ENCODE results near the gene ANKRD52. TPM values are rescaled to one million over a fixed set of nuclear protein-coding genes. Genes with fewer than 3 reads are reported as not detected.

ANKRD52 gene
- total RNA-seq, 1 experiment from 2014 or later: 45.3 TPM

DNA sequence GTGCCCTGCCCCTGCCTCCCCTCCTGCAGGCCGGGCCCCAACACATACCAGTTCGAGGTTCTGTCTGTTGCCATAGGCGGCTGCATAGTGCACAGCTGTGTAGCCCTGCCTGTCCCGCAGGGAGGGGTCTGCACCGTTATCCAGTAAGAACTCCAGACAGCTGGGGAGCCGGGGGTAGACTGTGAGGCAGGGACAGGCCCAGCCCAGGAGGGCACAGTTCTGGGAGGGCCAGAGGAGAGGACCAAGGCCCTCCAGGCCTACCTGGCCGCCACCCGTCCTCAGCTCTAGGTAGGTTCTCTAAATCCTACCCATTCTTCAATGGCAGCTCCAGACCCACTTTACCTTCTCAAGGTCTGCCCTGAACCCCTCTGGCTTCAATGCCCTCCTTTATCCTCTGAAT is 9.5 kb downstream of the ANKRD52 start:
- H3K36me3 Mint-ChIP-seq (ENCODE audit: insufficient read depth, unreplicated experiment): peaks cover 38% of the 10 kb centered on the region
- TF ChIP-seq, protein P1, sequence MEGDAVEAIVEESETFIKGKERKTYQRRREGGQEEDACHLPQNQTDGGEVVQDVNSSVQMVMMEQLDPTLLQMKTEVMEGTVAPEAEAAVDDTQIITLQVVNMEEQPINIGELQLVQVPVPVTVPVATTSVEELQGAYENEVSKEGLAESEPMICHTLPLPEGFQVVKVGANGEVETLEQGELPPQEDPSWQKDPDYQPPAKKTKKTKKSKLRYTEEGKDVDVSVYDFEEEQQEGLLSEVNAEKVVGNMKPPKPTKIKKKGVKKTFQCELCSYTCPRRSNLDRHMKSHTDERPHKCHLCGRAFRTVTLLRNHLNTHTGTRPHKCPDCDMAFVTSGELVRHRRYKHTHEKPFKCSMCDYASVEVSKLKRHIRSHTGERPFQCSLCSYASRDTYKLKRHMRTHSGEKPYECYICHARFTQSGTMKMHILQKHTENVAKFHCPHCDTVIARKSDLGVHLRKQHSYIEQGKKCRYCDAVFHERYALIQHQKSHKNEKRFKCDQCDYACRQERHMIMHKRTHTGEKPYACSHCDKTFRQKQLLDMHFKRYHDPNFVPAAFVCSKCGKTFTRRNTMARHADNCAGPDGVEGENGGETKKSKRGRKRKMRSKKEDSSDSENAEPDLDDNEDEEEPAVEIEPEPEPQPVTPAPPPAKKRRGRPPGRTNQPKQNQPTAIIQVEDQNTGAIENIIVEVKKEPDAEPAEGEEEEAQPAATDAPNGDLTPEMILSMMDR (IDR thresholded peaks at IDR 0.05; ENCODE audit: unreplicated experiment): no peak
- H3K27ac Mint-ChIP-seq (ENCODE audit: unreplicated experiment): no peak overlapping the region
- CTCF ChIA-PET: interaction anchor here (1.0 kb wide), 1 partner anchor 9 kb away, joined by 4 read pairs; the partner anchor contains the start of gene ANKRD52
- intact Hi-C loops (cut with micrococcal nuclease; ENCODE audit: unreplicated experiment): no loop called here
- H3K4me3 Mint-ChIP-seq (ENCODE audit: low read depth, unreplicated experiment): no peak overlapping the region
- DNase-seq: no peak
- no peaks in the 10 kb centered on the region for H3K9me3 Mint-ChIP-seq (ENCODE audit: low read depth, unreplicated experiment)
- H3K27me3 Mint-ChIP-seq (ENCODE audit: unreplicated experiment): no peaks in the 10 kb centered on the region
- no TSS peak for BruUV-seq (replicated peaks)
- no peaks in the 10 kb centered on the region for H3K4me1 Mint-ChIP-seq (ENCODE audit: low read depth, unreplicated experiment)

DNA sequence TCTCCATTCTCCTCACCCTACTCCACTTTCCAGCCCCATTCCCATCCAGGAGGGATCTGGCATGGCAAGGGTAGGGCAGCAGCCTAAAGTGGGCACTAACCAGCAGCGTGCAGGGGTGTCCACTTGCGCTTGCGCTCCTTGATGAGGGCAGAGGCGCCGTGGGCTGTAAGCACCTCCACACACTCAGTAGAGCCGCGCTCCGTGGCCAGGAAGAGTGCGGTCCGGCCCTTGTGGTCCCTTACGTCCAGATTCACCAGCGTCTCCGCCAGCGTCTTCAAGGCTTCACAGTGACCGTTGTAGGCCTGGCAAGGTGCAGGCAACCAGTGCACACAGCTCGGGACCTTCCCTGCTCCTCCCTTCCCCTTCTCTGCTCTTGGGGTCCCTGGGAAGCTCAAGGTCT is 10.3 kb downstream of the ANKRD52 start:
- intact Hi-C loops (cut with micrococcal nuclease; ENCODE audit: unreplicated experiment): no loop called here

DNA sequence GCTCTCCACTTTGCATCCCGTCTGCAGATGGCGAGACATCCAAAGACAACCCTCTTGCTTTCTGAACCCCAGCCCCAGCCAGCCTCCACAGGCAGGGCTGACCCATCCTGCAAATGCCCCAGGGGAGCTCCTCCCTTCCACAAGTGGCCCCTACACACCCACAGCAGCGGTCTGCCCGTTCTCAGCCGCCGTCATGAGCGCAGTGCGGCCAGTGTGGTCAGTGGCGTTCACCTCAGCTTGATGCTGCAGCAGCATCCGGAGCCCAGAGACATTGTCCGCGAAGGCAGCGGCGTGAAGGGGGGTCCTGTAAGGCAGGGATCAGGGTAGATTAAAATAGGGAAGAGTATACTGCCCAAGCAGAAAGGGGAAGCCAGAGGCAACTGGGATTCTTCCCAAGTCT is 13.7 kb downstream of the ANKRD52 start:
- Mint-ChIP-seq H3K4me3 (ENCODE audit: low read depth, unreplicated experiment) (no peak overlapping the region), H3K36me3 (ENCODE audit: insufficient read depth, unreplicated experiment) (peaks cover 38% of the 10 kb centered on the region), H3K4me1 (ENCODE audit: low read depth, unreplicated experiment) (no peaks in the 10 kb centered on the region), H3K9me3 (ENCODE audit: low read depth, unreplicated experiment) (no peaks in the 10 kb centered on the region), H3K27ac (ENCODE audit: unreplicated experiment) (no peak overlapping the region), H3K27me3 (ENCODE audit: unreplicated experiment) (no peaks in the 10 kb centered on the region)
- no peak for DNase-seq
- no TSS peak for BruUV-seq (replicated peaks)
- TF ChIP-seq, protein P1 (IDR thresholded peaks at IDR 0.05; ENCODE audit: unreplicated experiment): no peak
- intact Hi-C loops (cut with micrococcal nuclease; ENCODE audit: unreplicated experiment): no loop called here
- CTCF ChIA-PET: no interaction called here

More for the DNA sequence above, 10.3 kb downstream of the ANKRD52 start:
- Mint-ChIP-seq H3K4me1 (ENCODE audit: low read depth, unreplicated experiment) (no peaks in the 10 kb centered on the region), H3K9me3 (ENCODE audit: low read depth, unreplicated experiment) (no peaks in the 10 kb centered on the region), H3K36me3 (ENCODE audit: insufficient read depth, unreplicated experiment) (peaks cover 30% of the 10 kb centered on the region), H3K4me3 (ENCODE audit: low read depth, unreplicated experiment) (no peak overlapping the region), H3K27ac (ENCODE audit: unreplicated experiment) (no peak overlapping the region), H3K27me3 (ENCODE audit: unreplicated experiment) (no peaks in the 10 kb centered on the region)
- CTCF ChIA-PET: interaction anchor here (1.0 kb wide), 1 partner anchor 26 kb away, joined by 3 read pairs; the partner anchor contains the start of gene RNF41
- TF ChIP-seq, protein P1 (IDR thresholded peaks at IDR 0.05; ENCODE audit: unreplicated experiment): no peak
- no TSS peak for BruUV-seq (replicated peaks)
- DNase-seq: no peak

DNA sequence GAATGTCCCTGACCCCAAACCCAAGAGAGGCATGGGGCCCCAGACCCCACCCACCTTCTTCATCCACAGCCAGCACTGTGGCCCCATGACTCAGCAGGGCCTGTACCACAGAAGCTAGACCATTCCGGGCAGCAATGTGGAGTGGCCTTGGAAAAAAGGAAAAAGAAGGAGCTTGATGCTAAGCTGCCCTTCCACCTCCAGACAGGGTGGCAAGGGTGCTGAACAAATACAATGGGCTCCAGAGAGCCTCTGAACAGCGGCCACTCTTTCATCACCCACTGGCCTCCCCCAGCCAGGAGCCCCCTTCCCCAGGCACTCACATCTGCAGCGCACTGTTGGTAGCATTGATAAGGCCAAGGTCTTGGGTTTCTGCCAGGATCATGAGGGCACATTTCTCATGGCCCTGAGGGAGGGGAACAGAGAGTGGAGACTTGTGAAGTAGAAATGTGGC is 14.4 kb downstream of the ANKRD52 start:
- H3K9me3 Mint-ChIP-seq (ENCODE audit: low read depth, unreplicated experiment): no peaks in the 10 kb centered on the region
- no peaks in the 10 kb centered on the region for H3K27me3 Mint-ChIP-seq (ENCODE audit: unreplicated experiment)
- no TSS peak for BruUV-seq (replicated peaks)

More for the DNA sequence above, 14.4 kb downstream of the ANKRD52 start:
- H3K36me3 Mint-ChIP-seq (ENCODE audit: insufficient read depth, unreplicated experiment): peaks cover 31% of the 10 kb centered on the region
- CTCF ChIA-PET: interaction anchor here (0.6 kb wide), 2 partner anchors 36 to 99 kb away, joined by 3 to 5 read pairs; no protein-coding TSS in a partner anchor
- H3K27ac Mint-ChIP-seq (ENCODE audit: unreplicated experiment): no peak overlapping the region
- TF ChIP-seq, protein P1 (IDR thresholded peaks at IDR 0.05; ENCODE audit: unreplicated experiment): no peak
- no peak overlapping the region for H3K4me3 Mint-ChIP-seq (ENCODE audit: low read depth, unreplicated experiment)
- intact Hi-C loops (cut with micrococcal nuclease; ENCODE audit: unreplicated experiment): no loop called here
- DNase-seq: no peak
- H3K4me1 Mint-ChIP-seq (ENCODE audit: low read depth, unreplicated experiment): no peaks in the 10 kb centered on the region

All from Calu3 (cell line).